ENCODE measurements around the gene FAM76A. TPM values are rescaled to one million over a fixed set of nuclear protein-coding genes. Genes with fewer than 3 reads are reported as not detected.

The FAM76A gene
- total and polyA plus RNA-seq, 2 donors (not counting 3 experiments of a cell fraction or from before 2014, with no cell fraction given) = 1.8 to 12.8 TPM

- no peaks in the 10 kb centered on the region for H3K27me3 ChIP-seq (ENCODE audit: control insufficient read depth in 2 of 2, insufficient read depth in 2 of 2, low read length in 2 of 2)
- no peaks in the 10 kb centered on the region for H4K20me1 ChIP-seq (replicated peaks; ENCODE audit: control insufficient read depth, extremely low read depth, insufficient read depth, low read length)
- no TSS peak for BruUV-seq (replicated peaks)
- DNase-seq (ENCODE audit: low read depth, low spot score) (no peak), FAIRE-seq (no peak)
- no peaks in the 10 kb centered on the region for H3K4me1 ChIP-seq (ENCODE audit: control insufficient read depth, extremely low read depth, insufficient read depth, low read length)
- H3K9ac ChIP-seq (replicated peaks; ENCODE audit: extremely low read depth, insufficient read depth, low read length) = no peak overlapping the region
- POLR2A ChIA-PET = no interaction called here
- TF ChIP-seq GATA2 (IDR thresholded peaks at IDR 0.05; ENCODE audit: insufficient read depth, insufficient read length, low read depth, low read length) (no peak), POLR2A (IDR thresholded peaks at IDR 0.05; ENCODE audit: low read depth, low read length) (no peak), MAX (IDR thresholded peaks at IDR 0.05; ENCODE audit: insufficient read depth, insufficient read length) (no peak), MYC (IDR thresholded peaks at IDR 0.05; ENCODE audit: low read depth, low read length) (no peak)
- H3K79me2 ChIP-seq (ENCODE audit: control insufficient read depth, insufficient read depth, low read length) = no peaks in the 10 kb centered on the region
- intact Hi-C loops (cut with micrococcal nuclease) (no loop called here), dilution Hi-C loops (cut with MboI; ENCODE audit: extremely low pct_ligation_motif_present, low sequenced_read_pairs) (no loop called here)
- CTCF ChIA-PET = interaction anchor here (1.4 to 1.6 kb wide), 2 partner anchors 18 to 94 kb away, joined by 4 to 5 read pairs; no protein-coding TSS in a partner anchor
- H2AFZ ChIP-seq (ENCODE audit: low read depth, low read length) = no peak overlapping the region
- H3K9me1 ChIP-seq (replicated peaks; ENCODE audit: control insufficient read depth, extremely low read depth, insufficient read depth, low read length) = no peaks in the 10 kb centered on the region
- no peak overlapping the region for H3K4me3 ChIP-seq (replicated peaks in 1 of 3; ENCODE audit: insufficient read depth in 1 of 3, low read depth in 1 of 3, low read length in 3 of 3)
- no peak overlapping the region for H3K4me2 ChIP-seq (ENCODE audit: insufficient read depth, low read length)
- peaks cover 0 to 2% of the 10 kb centered on the region in 2 experiments for H3K36me3 ChIP-seq (ENCODE audit: control insufficient read depth in 2 of 2, extremely low read depth in 1 of 2, insufficient read depth in 2 of 2, low read length in 2 of 2)
- no peaks in the 10 kb centered on the region for H3K9me3 ChIP-seq (replicated peaks; ENCODE audit: control insufficient read depth, insufficient read depth, low read length)
- no peak overlapping the region for H3K27ac ChIP-seq (ENCODE audit: insufficient read depth, low read depth, low read length)
Observed at GRCh38 chr1:27763358-27763757, 37.6 kb downstream of the FAM76A start.

- peaks cover 21% of the 10 kb centered on the region for H3K4me1 ChIP-seq (ENCODE audit: control insufficient read depth, extremely low read depth, insufficient read depth, low read length)
- ChIA-PET POLR2A (no interaction called here), CTCF (interaction anchor here (0.8 to 4.1 kb wide), 4 partner anchors 11 to 101 kb away, joined by 3 to 19 read pairs (median 6); partner anchors contain the start of gene IFI6)
- no peak overlapping the region for H3K4me3 ChIP-seq (replicated peaks in 1 of 3; ENCODE audit: insufficient read depth in 1 of 3, low read depth in 1 of 3, low read length in 3 of 3)
- H3K27ac ChIP-seq (ENCODE audit: insufficient read depth, low read depth, low read length) = no peak overlapping the region
- no peak overlapping the region for H3K4me2 ChIP-seq (ENCODE audit: insufficient read depth, low read length)
- H2AFZ ChIP-seq (ENCODE audit: low read depth, low read length) = no peak overlapping the region
- H3K27me3 ChIP-seq (ENCODE audit: control insufficient read depth in 2 of 2, insufficient read depth in 2 of 2, low read length in 2 of 2) = no peaks in the 10 kb centered on the region
- H3K9me1 ChIP-seq (replicated peaks; ENCODE audit: control insufficient read depth, extremely low read depth, insufficient read depth, low read length) = no peaks in the 10 kb centered on the region
- dilution Hi-C loops (cut with MboI; ENCODE audit: extremely low pct_ligation_motif_present, low sequenced_read_pairs) (no loop called here), intact Hi-C loops (cut with micrococcal nuclease) (no loop called here)
- no peaks in the 10 kb centered on the region for H3K36me3 ChIP-seq (ENCODE audit: control insufficient read depth in 2 of 2, extremely low read depth in 1 of 2, insufficient read depth in 2 of 2, low read length in 2 of 2)
- DNase-seq (ENCODE audit: low read depth, low spot score) (no peak), FAIRE-seq (no peak)
- H4K20me1 ChIP-seq (replicated peaks; ENCODE audit: control insufficient read depth, extremely low read depth, insufficient read depth, low read length) = no peaks in the 10 kb centered on the region
- peaks cover 22% of the 10 kb centered on the region for H3K79me2 ChIP-seq (ENCODE audit: control insufficient read depth, insufficient read depth, low read length)
- no peak for TF ChIP-seq EZH2 (IDR thresholded peaks at IDR 0.05; ENCODE audit: borderline replicate concordance, low read depth, low read length, severe bottlenecking)
- no peak for TF ChIP-seq MAX (IDR thresholded peaks at IDR 0.05; ENCODE audit: insufficient read depth, insufficient read length)
- TF ChIP-seq GATA2 (IDR thresholded peaks at IDR 0.05; ENCODE audit: insufficient read depth, insufficient read length, low read depth, low read length) = no peak
- H3K9ac ChIP-seq (replicated peaks; ENCODE audit: extremely low read depth, insufficient read depth, low read length) = no peak overlapping the region
- no TSS peak for BruUV-seq (replicated peaks)
- no peaks in the 10 kb centered on the region for H3K9me3 ChIP-seq (replicated peaks; ENCODE audit: control insufficient read depth, insufficient read depth, low read length)
Observed at GRCh38 chr1:27770293-27770830, 44.6 kb downstream of the FAM76A start.
